HG02981 (cell line): Measurements from ENCODE around the gene TLK1.
A peak's percentile ranks its signal among the peaks of the same experiment; 100 is the strongest.
"Not testable (repeated sequence)": the region's sequence is repeated elsewhere in the genome, so short reads cannot be mapped to it uniquely, and the experiment has no call there.

Source experiments
- ATAC-seq: cut with Tn5 transposase; IDR thresholded peaks from one replicate; pipeline ENCODE4 v1.9.1; 2021; ENCODE audit warnings: mild to moderate bottlenecking, moderate library complexity; ENCODE audit not compliant: unreplicated experiment

TLK1 gene

GRCh38 chr2:171086352-171087290 lies 74.1 kb downstream of the TLK1 start:
- ATAC-seq: peak; percentile 47

- no peak for ATAC-seq
Observed at GRCh38 chr2:171084128-171084527, 76.6 kb downstream of the TLK1 start.

GRCh38 chr2:171083451-171083850 lies 77.2 kb downstream of the TLK1 start:
- no peak for ATAC-seq

GRCh38 chr2:171081649-171082111 lies 79.0 kb downstream of the TLK1 start:
- ATAC-seq: no peak

GRCh38 chr2:171080607-171081006 lies 80.1 kb downstream of the TLK1 start:
- no peak for ATAC-seq

- not testable (repeated sequence) for ATAC-seq
Observed at GRCh38 chr2:171076422-171076821, 84.3 kb downstream of the TLK1 start.

- no peak for ATAC-seq
Observed at GRCh38 chr2:171072164-171072563, 88.5 kb downstream of the TLK1 start.

- ATAC-seq: no peak
Observed at GRCh38 chr2:171069286-171069956, 91.3 kb downstream of the TLK1 start.

- ATAC-seq: no peak
Observed at GRCh38 chr2:171066110-171066509, 94.6 kb downstream of the TLK1 start.

- no peak for ATAC-seq
Observed at GRCh38 chr2:171057575-171057974, 103.1 kb downstream of the TLK1 start.

GRCh38 chr2:171056307-171056706 lies 104.4 kb downstream of the TLK1 start:
- no peak for ATAC-seq

- no peak for ATAC-seq
Observed at GRCh38 chr2:171049691-171050090, 111.0 kb downstream of the TLK1 start.

GRCh38 chr2:171046048-171046560 lies 114.6 kb downstream of the TLK1 start:
- ATAC-seq: no peak

- ATAC-seq: no peak
Observed at GRCh38 chr2:171044416-171044815, 116.3 kb downstream of the TLK1 start.

- no peak for ATAC-seq
Observed at GRCh38 chr2:171042253-171042969, 118.3 kb downstream of the TLK1 start.

- ATAC-seq: no peak
Observed at GRCh38 chr2:171036532-171036931, 124.2 kb downstream of the TLK1 start.

GRCh38 chr2:171034315-171034714 lies 126.4 kb downstream of the TLK1 start:
- ATAC-seq: no peak

- no peak for ATAC-seq
Observed at GRCh38 chr2:171025214-171025613, 135.5 kb downstream of the TLK1 start.

- peak; percentile 81 for ATAC-seq
Observed at GRCh38 chr2:171018522-171018921, 142.2 kb downstream of the TLK1 start.

GRCh38 chr2:171016125-171016524 lies 144.6 kb downstream of the TLK1 start:
- no peak for ATAC-seq

- ATAC-seq: no peak
Observed at GRCh38 chr2:171013851-171014250, 146.8 kb downstream of the TLK1 start.
